SK-N-MC (cell line): ENCODE results near the gene CCDC69.

Experiments
- DNase-seq: peaks from one replicate; pipeline ENCODE4 v3.0.0-alpha.2; 2011; ENCODE audit warnings: low read depth, low spot score
- H3K27ac ChIP-seq: fragments of 200-600 bp; sonication (generic); 2 replicates; pipeline ENCODE4 v1.5.1; 2016; ENCODE audit warnings: mixed run types
- H3K36me3 ChIP-seq: fragments of 200-600 bp; sonication (generic); 2 replicates; pipeline ENCODE4 v1.6.1; 2017; ENCODE audit warnings: antibody characterized with exemption, low read length, mixed read lengths; ENCODE audit not compliant: insufficient read depth
- H3K4me3 ChIP-seq: fragments of 200-600 bp; sonication (generic); 2 replicates; pipeline ENCODE4 v1.5.1; 2016
- H3K9ac ChIP-seq: fragments of 200-600 bp; sonication (generic); 2 replicates; pipeline ENCODE4 v1.8.0; 2017; ENCODE audit warnings: mixed run types, mixed read lengths; ENCODE audit not compliant: insufficient read length
- H3K9me3 ChIP-seq: fragments of 200-600 bp; sonication (generic); 2 replicates; pipeline ENCODE4 v1.6.1; 2017; ENCODE audit warnings: low read depth, mild to moderate bottlenecking, antibody characterized with exemption, low read length, moderate library complexity, mixed read lengths
- EZH2 ChIP-seq: fragments of 200-600 bp; sonication (generic); IDR thresholded peaks from one replicate; pipeline ENCODE4 v1.6.1; 2017; ENCODE audit warnings: antibody characterized with exemption
- FOXP2 ChIP-seq: optimal IDR thresholded peaks from 2 replicates; pipeline ENCODE3; 2011; ENCODE audit warnings: mild to moderate bottlenecking, moderate library complexity; ENCODE audit not compliant: insufficient read depth; ENCODE audit errors: extremely low read length, control extremely low read depth
- POLR2AphosphoS5 ChIP-seq: IDR thresholded peaks from 2 replicates; pipeline ENCODE4 v1.6.1; 2012; ENCODE audit warnings: mild to moderate bottlenecking, low read depth, low read length, borderline replicate concordance

Gene CCDC69

GRCh38 chr5:151223447-151224264 lies at the start of gene CCDC69:
TSS of gene CCDC69 (minus strand) at chr5:151224092. CDS start at chr5:151223970, 122 bp downstream.
- Histone ChIP-seq H3K9ac (no peak within 1 kb of the TSS), H3K9me3 (no peaks in the 10 kb centered on the region), H3K36me3 (no peaks in the 10 kb centered on the region), H3K27ac (no peak within 1 kb of the TSS), H3K4me3 (peak within 1 kb of the TSS; percentile 72)
- no peak for DNase-seq
- TF ChIP-seq FOXP2 (no peak), EZH2 (no peak), POLR2AphosphoS5 (no peak; the same call in 1 of the 2 replicates)

DNA sequence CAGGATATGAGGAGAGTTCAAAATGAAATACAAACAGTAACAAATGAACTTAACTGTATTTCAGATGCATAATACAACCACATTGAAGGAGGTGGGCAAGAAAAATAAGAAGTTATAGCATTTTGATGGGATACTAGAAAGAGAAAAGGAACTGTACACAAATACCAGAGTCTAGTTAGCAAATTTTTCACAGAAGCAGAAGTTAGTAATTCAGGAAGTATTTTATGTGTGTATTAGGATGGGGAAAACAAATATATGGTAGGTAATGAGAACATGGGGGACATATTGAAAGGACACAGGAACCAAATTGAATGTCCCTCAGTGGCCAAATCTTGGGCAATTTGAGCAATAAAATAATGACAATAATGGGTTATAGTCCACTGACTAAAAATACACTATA lies 47.4 kb upstream of the CCDC69 start:
- Histone ChIP-seq H3K36me3 (no peaks in the 10 kb centered on the region), H3K9me3 (no peaks in the 10 kb centered on the region), H3K4me3 (no peak overlapping the region), H3K9ac (no peak overlapping the region), H3K27ac (no peak overlapping the region)
- DNase-seq, result no peak
- TF ChIP-seq FOXP2, result no peak
- TF ChIP-seq EZH2, result no peak
- no peak for TF ChIP-seq POLR2AphosphoS5

DNA sequence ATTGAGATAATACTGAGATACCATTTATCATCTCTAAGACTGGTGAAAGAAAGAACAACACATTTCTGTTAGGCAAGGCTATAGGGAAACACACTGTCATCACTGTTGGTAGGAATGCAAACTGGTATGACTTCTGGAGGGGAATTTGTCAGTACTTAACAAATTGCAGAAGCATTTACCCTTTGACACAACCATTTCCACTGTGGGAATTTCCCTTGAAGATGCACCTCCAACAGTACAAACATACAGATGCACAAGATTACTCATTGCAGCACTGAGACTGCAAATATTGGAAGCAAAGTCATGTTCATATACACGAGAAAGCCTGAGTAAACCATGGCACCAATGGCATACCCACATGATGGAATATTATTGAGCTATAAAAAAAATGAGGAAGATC lies 46.7 kb upstream of the CCDC69 start:
- no peak for DNase-seq
- H3K9me3 ChIP-seq, result no peaks in the 10 kb centered on the region
- H3K27ac ChIP-seq, result no peak overlapping the region
- H3K36me3 ChIP-seq, result no peaks in the 10 kb centered on the region
- no peak overlapping the region for H3K9ac ChIP-seq
- no peak overlapping the region for H3K4me3 ChIP-seq
- TF ChIP-seq EZH2 (no peak), FOXP2 (no peak), POLR2AphosphoS5 (no peak)

DNA sequence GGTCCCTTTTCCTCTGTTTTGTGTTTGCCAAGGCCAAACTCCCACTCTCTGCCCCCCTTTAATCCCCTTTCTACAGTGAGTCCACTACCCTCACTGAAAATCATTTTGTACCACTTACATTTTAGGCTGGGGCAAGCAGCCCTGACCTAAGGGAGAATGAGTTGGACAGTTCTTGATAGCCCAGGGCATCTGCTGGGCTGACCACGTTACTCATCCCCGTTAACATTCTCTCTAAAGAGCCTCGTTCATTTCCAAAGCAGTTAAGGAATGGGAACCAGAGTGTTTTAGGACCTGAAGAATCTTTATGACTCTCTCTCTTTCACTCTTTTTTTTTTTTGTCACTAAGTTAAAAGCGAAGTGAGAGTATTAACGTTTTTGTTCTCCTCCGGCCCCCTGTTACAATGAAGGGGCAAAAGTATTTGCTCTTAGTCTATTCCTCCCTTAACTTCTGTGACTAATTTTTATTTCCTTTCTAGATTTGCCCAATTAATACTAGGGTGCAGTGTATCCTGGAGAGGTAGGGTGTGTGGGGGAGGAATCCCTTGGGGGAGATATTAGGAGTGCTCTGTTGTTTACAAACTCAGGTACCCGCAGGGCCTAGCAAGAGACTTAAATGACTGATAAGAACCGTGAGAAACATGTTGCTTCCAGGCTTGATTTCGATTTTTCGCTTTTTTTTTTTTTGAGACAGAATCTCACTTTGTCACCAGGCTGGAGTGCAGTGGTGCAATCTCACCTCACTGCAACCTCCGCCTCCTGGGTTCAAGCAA lies 43.8 kb upstream of the CCDC69 start:
- Histone ChIP-seq H3K27ac (no peak overlapping the region), H3K9ac (no peak overlapping the region), H3K4me3 (no peak overlapping the region), H3K9me3 (no peaks in the 10 kb centered on the region), H3K36me3 (no peaks in the 10 kb centered on the region)
- no peak for DNase-seq
- TF ChIP-seq EZH2 (no peak), FOXP2 (no peak), POLR2AphosphoS5 (no peak)

GRCh38 chr5:151264113-151264512 lies 40.2 kb upstream of the CCDC69 start:
- Histone ChIP-seq H3K27ac (no peak overlapping the region), H3K9me3 (no peaks in the 10 kb centered on the region), H3K36me3 (no peaks in the 10 kb centered on the region), H3K4me3 (no peak overlapping the region), H3K9ac (no peak overlapping the region)
- TF ChIP-seq POLR2AphosphoS5 (no peak), FOXP2 (no peak), EZH2 (no peak)
- DNase-seq, result no peak

GRCh38 chr5:151262532-151262931 lies 38.6 kb upstream of the CCDC69 start:
- TF ChIP-seq EZH2, result no peak
- no peak for TF ChIP-seq FOXP2
- no peak for TF ChIP-seq POLR2AphosphoS5
- no peak overlapping the region for H3K4me3 ChIP-seq
- no peaks in the 10 kb centered on the region for H3K36me3 ChIP-seq
- no peaks in the 10 kb centered on the region for H3K9me3 ChIP-seq
- H3K9ac ChIP-seq, result no peak overlapping the region
- no peak overlapping the region for H3K27ac ChIP-seq
- DNase-seq, result no peak

DNA sequence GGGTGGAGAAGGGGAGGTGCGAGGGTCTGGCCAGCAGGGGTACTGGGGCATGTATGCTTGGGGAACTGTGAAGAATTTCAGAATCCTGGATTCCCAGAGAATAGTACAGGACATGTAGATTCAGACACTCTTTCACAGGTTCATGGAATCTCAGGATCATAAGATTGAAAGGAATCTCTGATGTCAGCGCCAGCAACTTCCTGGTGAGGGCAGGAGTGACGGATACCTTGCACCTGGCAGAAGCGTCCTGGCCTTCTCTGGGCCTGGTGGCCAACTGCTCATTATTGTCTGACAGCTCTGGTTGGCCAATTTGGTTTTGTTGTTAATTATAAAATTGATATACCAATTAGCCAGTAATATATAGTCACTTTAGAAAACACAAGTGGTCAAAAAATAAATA lies 36.0 kb upstream of the CCDC69 start:
- DNase-seq, result no peak
- no peaks in the 10 kb centered on the region for H3K36me3 ChIP-seq
- TF ChIP-seq POLR2AphosphoS5 (no peak), FOXP2 (no peak), EZH2 (no peak)

GRCh38 chr5:151258816-151259215 lies 34.9 kb upstream of the CCDC69 start:
- H3K9ac ChIP-seq, result no peak overlapping the region
- no peaks in the 10 kb centered on the region for H3K9me3 ChIP-seq
- no peak overlapping the region for H3K27ac ChIP-seq
- no peaks in the 10 kb centered on the region for H3K36me3 ChIP-seq
- H3K4me3 ChIP-seq, result no peak overlapping the region
- TF ChIP-seq EZH2, result no peak
- no peak for TF ChIP-seq FOXP2
- DNase-seq, result no peak

More for the DNA sequence above, 36.0 kb upstream of the CCDC69 start:
- no peak overlapping the region for H3K27ac ChIP-seq
- no peak overlapping the region for H3K4me3 ChIP-seq
- H3K9ac ChIP-seq, result no peak overlapping the region
- no peaks in the 10 kb centered on the region for H3K9me3 ChIP-seq

GRCh38 chr5:151258201-151258611 lies 34.3 kb upstream of the CCDC69 start:
- no peak for DNase-seq
- Histone ChIP-seq H3K36me3 (no peaks in the 10 kb centered on the region), H3K9me3 (no peaks in the 10 kb centered on the region), H3K27ac (no peak overlapping the region), H3K4me3 (no peak overlapping the region), H3K9ac (no peak overlapping the region)
- TF ChIP-seq FOXP2 (no peak), EZH2 (no peak), POLR2AphosphoS5 (no peak)
